HG02852 (cell line): ENCODE results near the gene CNTNAP2.
"Not testable (repeated sequence)": the region's sequence is repeated elsewhere in the genome, so short reads cannot be mapped to it uniquely, and the experiment has no call there.

ENCODE experiments used
- ATAC-seq: cut with Tn5 transposase; IDR thresholded peaks from one replicate; pipeline ENCODE4 v1.9.1; 2021; ENCODE audit warnings: mild to moderate bottlenecking, moderate library complexity; ENCODE audit not compliant: unreplicated experiment

CNTNAP2 gene

GRCh38 chr7:148302436-148302835, 2185.8 kb downstream of the CNTNAP2 start:
- ATAC-seq, result not testable (repeated sequence)

- no peak for ATAC-seq
Measured at GRCh38 chr7:148303295-148304082, 2186.9 kb downstream of the CNTNAP2 start.

- ATAC-seq, result no peak
Measured at GRCh38 chr7:148304083-148304335, 2187.4 kb downstream of the CNTNAP2 start.

- peak; percentile 80 for ATAC-seq
Measured at GRCh38 chr7:148304456-148304855, 2187.9 kb downstream of the CNTNAP2 start.

- ATAC-seq, result peak; percentile 81
Measured at GRCh38 chr7:148306759-148307158, 2190.2 kb downstream of the CNTNAP2 start.

GRCh38 chr7:148318102-148318811, 2201.7 kb downstream of the CNTNAP2 start:
- ATAC-seq, result no peak

GRCh38 chr7:148318838-148319237, 2202.2 kb downstream of the CNTNAP2 start:
- ATAC-seq, result no peak

- no peak for ATAC-seq
Measured at GRCh38 chr7:148319316-148319808, 2202.8 kb downstream of the CNTNAP2 start.

GRCh38 chr7:148325208-148325607, 2208.6 kb downstream of the CNTNAP2 start:
- no peak for ATAC-seq

GRCh38 chr7:148327379-148327778, 2210.8 kb downstream of the CNTNAP2 start:
- ATAC-seq, result no peak

- ATAC-seq, result no peak
Measured at GRCh38 chr7:148328906-148329305, 2212.3 kb downstream of the CNTNAP2 start.

GRCh38 chr7:148330124-148330818, 2213.7 kb downstream of the CNTNAP2 start:
- ATAC-seq, result no peak

GRCh38 chr7:148330822-148331221, 2214.2 kb downstream of the CNTNAP2 start:
- no peak for ATAC-seq

- not testable (repeated sequence) for ATAC-seq
Measured at GRCh38 chr7:148331456-148331855, 2214.9 kb downstream of the CNTNAP2 start.

- ATAC-seq, result no peak
Measured at GRCh38 chr7:148332191-148333186, 2215.9 kb downstream of the CNTNAP2 start.

GRCh38 chr7:148334441-148334956, 2217.9 kb downstream of the CNTNAP2 start:
- ATAC-seq, result no peak

- ATAC-seq, result no peak
Measured at GRCh38 chr7:148334959-148335577, 2218.5 kb downstream of the CNTNAP2 start.

GRCh38 chr7:148335790-148336189, 2219.2 kb downstream of the CNTNAP2 start:
- ATAC-seq, result no peak

GRCh38 chr7:148336411-148336810, 2219.8 kb downstream of the CNTNAP2 start:
- no peak for ATAC-seq
